ENCODE results near the gene PRKCI.

PRKCI gene

GRCh38 chr3:170240142-170240541 is 17.9 kb downstream of the PRKCI start:
- Histone ChIP-seq H3K27me3 (ENCODE audit: control insufficient read depth, insufficient read depth, low read length) (no peaks in the 10 kb centered on the region), H3K36me3 (ENCODE audit: control insufficient read depth, insufficient read depth, low read length) (no peaks in the 10 kb centered on the region), H2AFZ (no peak overlapping the region), H3K79me2 (peaks cover 2% of the 10 kb centered on the region), H3K9me3 (ENCODE audit: control insufficient read depth, low read length) (no peaks in the 10 kb centered on the region), H3K4me2 (ENCODE audit: low read length) (no peak overlapping the region), H3K4me3 (ENCODE audit: low read depth, low read length) (no peak overlapping the region), H3K9ac (no peak overlapping the region), H3K27ac (no peak overlapping the region), H3K4me1 (no peaks in the 10 kb centered on the region)
- TF ChIP-seq CTCF (IDR thresholded peaks at IDR 0.05) = no peak

- no peaks in the 10 kb centered on the region for H3K36me3 ChIP-seq (ENCODE audit: control insufficient read depth, insufficient read depth, low read length)
- no peak overlapping the region for H3K27ac ChIP-seq
- no peak overlapping the region for H3K4me3 ChIP-seq (ENCODE audit: low read depth, low read length)
- no peaks in the 10 kb centered on the region for H3K4me1 ChIP-seq
- peaks cover 2% of the 10 kb centered on the region for H3K79me2 ChIP-seq
- no peak overlapping the region for H3K4me2 ChIP-seq (ENCODE audit: low read length)
- TF ChIP-seq CTCF (IDR thresholded peaks at IDR 0.05) = no peak
- no peaks in the 10 kb centered on the region for H3K9me3 ChIP-seq (ENCODE audit: control insufficient read depth, low read length)
- no peak overlapping the region for H3K9ac ChIP-seq
- H3K27me3 ChIP-seq (ENCODE audit: control insufficient read depth, insufficient read depth, low read length) = no peaks in the 10 kb centered on the region
- no peak overlapping the region for H2AFZ ChIP-seq
Measured at GRCh38 chr3:170240671-170241070, 18.4 kb downstream of the PRKCI start.

GRCh38 chr3:170244576-170244975 is 22.4 kb downstream of the PRKCI start:
- Histone ChIP-seq H3K9ac (no peak overlapping the region), H3K36me3 (ENCODE audit: control insufficient read depth, insufficient read depth, low read length) (no peaks in the 10 kb centered on the region), H2AFZ (no peak overlapping the region), H3K27ac (no peak overlapping the region), H3K79me2 (no peaks in the 10 kb centered on the region), H3K27me3 (ENCODE audit: control insufficient read depth, insufficient read depth, low read length) (no peaks in the 10 kb centered on the region), H3K9me3 (ENCODE audit: control insufficient read depth, low read length) (no peaks in the 10 kb centered on the region), H3K4me1 (peaks cover 4% of the 10 kb centered on the region), H3K4me3 (ENCODE audit: low read depth, low read length) (no peak overlapping the region), H3K4me2 (ENCODE audit: low read length) (no peak overlapping the region)
- TF ChIP-seq CTCF (IDR thresholded peaks at IDR 0.05) = no peak

- Histone ChIP-seq H3K4me3 (ENCODE audit: low read depth, low read length) (no peak overlapping the region), H3K27me3 (ENCODE audit: control insufficient read depth, insufficient read depth, low read length) (no peaks in the 10 kb centered on the region), H3K79me2 (no peaks in the 10 kb centered on the region), H3K9ac (no peak overlapping the region), H3K36me3 (ENCODE audit: control insufficient read depth, insufficient read depth, low read length) (no peaks in the 10 kb centered on the region), H3K4me1 (peaks cover 4% of the 10 kb centered on the region), H3K4me2 (ENCODE audit: low read length) (no peak overlapping the region), H3K9me3 (ENCODE audit: control insufficient read depth, low read length) (no peaks in the 10 kb centered on the region), H3K27ac (no peak overlapping the region), H2AFZ (no peak overlapping the region)
- no peak for TF ChIP-seq CTCF (IDR thresholded peaks at IDR 0.05)
Measured at GRCh38 chr3:170247875-170248274, 25.7 kb downstream of the PRKCI start.

- Histone ChIP-seq H3K27ac (no peak overlapping the region), H3K27me3 (ENCODE audit: control insufficient read depth, insufficient read depth, low read length) (no peaks in the 10 kb centered on the region), H3K9ac (no peak overlapping the region), H2AFZ (no peak overlapping the region), H3K79me2 (peaks cover 2% of the 10 kb centered on the region), H3K4me3 (ENCODE audit: low read depth, low read length) (no peak overlapping the region), H3K4me1 (no peaks in the 10 kb centered on the region), H3K4me2 (ENCODE audit: low read length) (no peak overlapping the region), H3K9me3 (ENCODE audit: control insufficient read depth, low read length) (no peaks in the 10 kb centered on the region), H3K36me3 (ENCODE audit: control insufficient read depth, insufficient read depth, low read length) (no peaks in the 10 kb centered on the region)
- no peak for TF ChIP-seq CTCF (IDR thresholded peaks at IDR 0.05)
Measured at GRCh38 chr3:170256597-170256996, 34.4 kb downstream of the PRKCI start.
